ENCODE results near the gene RASL10A. TPM values are rescaled to one million over a fixed set of nuclear protein-coding genes. Genes with fewer than 3 reads are reported as not detected.

The RASL10A gene
- total RNA-seq, 1 donor from 2014 or later = 1.4 TPM

DNA sequence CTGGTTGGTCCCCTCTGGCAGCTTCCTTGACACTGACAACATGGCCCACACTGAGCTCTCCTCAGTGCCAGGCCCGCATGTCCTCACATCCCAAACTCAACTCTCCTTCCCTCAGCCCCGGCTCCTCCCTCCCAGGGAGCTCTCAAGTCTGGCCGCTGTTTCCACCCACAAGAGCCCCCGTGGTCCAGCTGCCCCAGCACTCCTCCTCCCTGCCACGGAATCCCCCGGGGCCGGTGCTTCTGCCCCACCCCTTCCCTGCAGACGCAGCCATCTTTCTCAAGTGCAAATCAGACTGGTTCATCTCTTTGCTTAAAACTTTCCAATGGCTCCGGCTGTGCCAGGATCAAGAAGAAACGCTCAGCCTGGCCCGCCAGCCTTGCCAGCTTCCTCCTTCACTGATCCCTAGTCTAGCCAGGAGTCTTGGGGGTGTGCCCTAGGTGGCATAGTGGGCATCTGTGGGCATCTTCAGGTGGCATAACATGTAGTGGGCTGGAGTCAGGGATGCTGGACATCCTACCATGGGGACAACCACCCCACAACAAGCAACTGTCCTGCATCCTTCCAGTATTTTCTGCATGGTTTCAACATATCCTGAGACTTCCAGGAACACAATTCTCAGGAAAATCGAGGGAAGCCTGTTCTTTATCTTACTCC is 22.3 kb upstream of the RASL10A start:
- intact Hi-C loops (cut with micrococcal nuclease) = no loop called here
- no peaks in the 10 kb centered on the region for H3K9me3 ChIP-seq (replicated peaks)
- H3K36me3 ChIP-seq = peaks cover 89% of the 10 kb centered on the region
- H3K27me3 ChIP-seq (ENCODE audit: low read depth) = no peaks in the 10 kb centered on the region
- TF ChIP-seq, protein P1, sequence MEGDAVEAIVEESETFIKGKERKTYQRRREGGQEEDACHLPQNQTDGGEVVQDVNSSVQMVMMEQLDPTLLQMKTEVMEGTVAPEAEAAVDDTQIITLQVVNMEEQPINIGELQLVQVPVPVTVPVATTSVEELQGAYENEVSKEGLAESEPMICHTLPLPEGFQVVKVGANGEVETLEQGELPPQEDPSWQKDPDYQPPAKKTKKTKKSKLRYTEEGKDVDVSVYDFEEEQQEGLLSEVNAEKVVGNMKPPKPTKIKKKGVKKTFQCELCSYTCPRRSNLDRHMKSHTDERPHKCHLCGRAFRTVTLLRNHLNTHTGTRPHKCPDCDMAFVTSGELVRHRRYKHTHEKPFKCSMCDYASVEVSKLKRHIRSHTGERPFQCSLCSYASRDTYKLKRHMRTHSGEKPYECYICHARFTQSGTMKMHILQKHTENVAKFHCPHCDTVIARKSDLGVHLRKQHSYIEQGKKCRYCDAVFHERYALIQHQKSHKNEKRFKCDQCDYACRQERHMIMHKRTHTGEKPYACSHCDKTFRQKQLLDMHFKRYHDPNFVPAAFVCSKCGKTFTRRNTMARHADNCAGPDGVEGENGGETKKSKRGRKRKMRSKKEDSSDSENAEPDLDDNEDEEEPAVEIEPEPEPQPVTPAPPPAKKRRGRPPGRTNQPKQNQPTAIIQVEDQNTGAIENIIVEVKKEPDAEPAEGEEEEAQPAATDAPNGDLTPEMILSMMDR (IDR thresholded peaks at IDR 0.05; ENCODE audit: borderline replicate concordance) = no peak
- no peak for DNase-seq
- peak overlapping the region; percentile 74 for H3K27ac ChIP-seq (replicated peaks)
- peaks cover 26% of the 10 kb centered on the region for H3K4me1 ChIP-seq
- no peak overlapping the region for H3K4me3 ChIP-seq

DNA sequence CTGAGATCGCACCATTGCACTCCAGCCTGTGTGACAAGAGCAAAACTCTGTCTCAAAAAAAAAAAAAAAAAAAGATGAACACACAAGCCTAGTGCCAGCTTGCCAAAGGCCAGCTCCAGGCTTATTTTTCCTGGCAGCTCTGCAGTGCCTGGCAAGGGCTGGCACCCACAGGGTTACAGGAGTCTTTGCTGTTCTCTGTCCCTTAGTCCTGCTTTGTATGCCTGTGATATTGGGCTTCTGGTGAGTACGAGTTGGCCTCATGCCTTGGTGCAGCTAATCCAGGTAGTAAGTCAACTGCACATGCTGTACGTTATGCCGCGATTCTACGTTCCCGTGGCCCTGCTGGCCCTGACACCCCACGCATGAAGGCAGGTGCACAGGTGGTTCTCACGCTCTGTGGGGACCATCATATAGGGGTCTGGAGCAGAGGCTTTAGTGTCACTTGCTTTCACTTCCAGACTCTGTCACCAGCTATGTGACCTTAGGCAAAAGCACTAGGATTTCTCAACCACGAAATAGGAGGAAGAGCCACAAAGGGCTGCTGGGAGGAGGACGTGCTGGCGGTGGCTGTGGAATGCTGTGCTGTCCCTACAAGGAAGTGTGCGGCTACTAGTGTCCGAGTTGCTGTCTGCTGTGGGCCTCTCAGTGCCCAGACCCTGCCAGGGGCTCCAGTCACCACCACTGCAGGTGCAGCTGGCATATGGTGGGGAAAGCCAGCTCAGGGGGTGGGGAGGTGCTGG is 21.4 kb upstream of the RASL10A start:
- Histone ChIP-seq H3K36me3 (peaks cover 89% of the 10 kb centered on the region), H3K9me3 (replicated peaks) (no peaks in the 10 kb centered on the region), H3K4me1 (peaks cover 18% of the 10 kb centered on the region), H3K27ac (replicated peaks) (peak overlapping the region; percentile 74), H3K4me3 (no peak overlapping the region), H3K27me3 (ENCODE audit: low read depth) (no peaks in the 10 kb centered on the region)
- intact Hi-C loops (cut with micrococcal nuclease) = no loop called here
- peak; percentile 29 for DNase-seq
- TF ChIP-seq, protein P1 (IDR thresholded peaks at IDR 0.05; ENCODE audit: borderline replicate concordance) = no peak

DNA sequence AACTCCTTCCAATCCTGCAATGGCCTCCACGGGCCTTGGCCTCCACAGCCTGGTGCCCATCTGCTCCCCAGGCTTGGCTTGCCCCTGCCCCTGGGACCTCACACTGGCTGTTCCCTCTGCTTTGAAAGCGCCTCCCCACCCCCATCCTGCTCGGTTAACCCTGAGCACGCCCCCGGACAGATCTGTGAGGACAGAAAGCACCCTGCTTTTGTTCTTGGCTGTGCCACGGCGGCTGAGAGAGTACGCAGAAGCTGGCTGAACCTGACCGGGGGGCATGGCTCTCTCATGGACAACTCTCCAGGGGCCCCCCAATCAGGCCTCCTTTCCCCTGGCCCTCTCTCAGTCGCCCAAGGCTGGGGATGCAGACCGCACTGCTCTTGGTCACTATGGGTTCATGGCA is 20.2 kb upstream of the RASL10A start:
- Histone ChIP-seq H3K9me3 (replicated peaks) (no peaks in the 10 kb centered on the region), H3K27me3 (ENCODE audit: low read depth) (no peaks in the 10 kb centered on the region), H3K27ac (replicated peaks) (no peak overlapping the region), H3K36me3 (peaks cover 84% of the 10 kb centered on the region), H3K4me1 (peaks cover 18% of the 10 kb centered on the region), H3K4me3 (no peak overlapping the region)
- TF ChIP-seq, protein P1 (IDR thresholded peaks at IDR 0.05; ENCODE audit: borderline replicate concordance) = no peak
- no peak for DNase-seq
- intact Hi-C loops (cut with micrococcal nuclease) = no loop called here

DNA sequence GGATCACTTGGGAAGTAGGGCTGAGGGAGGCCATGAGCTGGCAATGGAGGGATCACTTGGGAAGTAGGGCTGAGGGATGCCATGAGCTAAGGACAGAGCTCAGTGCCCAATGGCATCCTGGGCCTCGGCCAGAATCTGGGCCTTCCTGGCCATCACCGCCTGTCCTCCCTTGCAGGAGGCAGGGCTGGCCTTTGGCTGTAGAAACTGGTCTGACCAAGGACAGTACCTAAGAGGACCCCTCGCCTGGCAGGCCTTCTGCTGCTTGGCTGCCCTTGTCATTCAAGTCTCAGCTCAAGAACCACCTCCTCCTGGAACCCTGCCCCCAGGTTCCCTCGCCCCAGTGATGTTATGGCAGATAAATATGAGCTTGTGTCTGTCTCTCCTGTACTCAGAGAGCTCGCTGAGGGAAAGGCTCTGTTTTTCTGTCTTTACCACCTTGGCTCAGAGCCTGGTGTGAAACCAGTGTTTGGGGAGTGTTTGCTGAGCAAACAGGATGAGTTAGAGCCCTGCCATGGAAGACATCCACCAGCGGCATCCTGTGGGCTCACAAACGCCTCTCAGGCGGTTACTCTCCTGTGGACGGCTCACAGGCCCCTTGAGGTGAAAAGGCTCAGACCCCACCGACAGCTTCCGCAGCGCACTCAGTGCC is 19.3 kb upstream of the RASL10A start:
- intact Hi-C loops (cut with micrococcal nuclease) = no loop called here
- TF ChIP-seq, protein P1 (IDR thresholded peaks at IDR 0.05; ENCODE audit: borderline replicate concordance) = no peak
- Histone ChIP-seq H3K27ac (replicated peaks) (no peak overlapping the region), H3K4me3 (no peak overlapping the region), H3K36me3 (peaks cover 84% of the 10 kb centered on the region), H3K27me3 (ENCODE audit: low read depth) (no peaks in the 10 kb centered on the region), H3K4me1 (peaks cover 23% of the 10 kb centered on the region), H3K9me3 (replicated peaks) (no peaks in the 10 kb centered on the region)
- DNase-seq = no peak

DNA sequence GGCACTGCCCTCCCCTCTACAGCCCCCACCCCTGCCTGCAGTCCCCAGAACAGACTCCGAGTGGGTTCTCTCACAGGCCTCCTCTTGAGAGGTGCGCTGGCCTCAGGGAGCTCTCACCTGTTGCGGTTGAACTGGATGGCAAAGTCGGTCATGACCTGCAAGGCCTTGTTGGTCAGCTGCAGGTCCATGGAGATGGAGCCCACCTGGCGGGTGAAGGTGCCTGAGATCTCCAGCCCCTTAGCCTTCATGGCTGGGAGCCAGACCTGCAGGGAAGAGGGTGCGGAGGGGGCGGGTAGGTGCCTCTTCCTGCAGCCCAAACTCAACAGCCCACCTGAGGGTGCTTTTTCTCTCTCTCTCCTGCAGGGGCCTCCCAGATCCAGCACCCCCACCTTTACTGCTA is 18.7 kb upstream of the RASL10A start:
- peaks cover 23% of the 10 kb centered on the region for H3K4me1 ChIP-seq
- DNase-seq = no peak
- intact Hi-C loops (cut with micrococcal nuclease) = no loop called here
- H3K9me3 ChIP-seq (replicated peaks) = no peaks in the 10 kb centered on the region
- H3K36me3 ChIP-seq = peaks cover 84% of the 10 kb centered on the region
- H3K4me3 ChIP-seq = no peak overlapping the region
- no peak overlapping the region for H3K27ac ChIP-seq (replicated peaks)
- TF ChIP-seq, protein P1 (IDR thresholded peaks at IDR 0.05; ENCODE audit: borderline replicate concordance) = no peak
- no peaks in the 10 kb centered on the region for H3K27me3 ChIP-seq (ENCODE audit: low read depth)
